ENCODE data around the gene NT5C3A.
A peak's percentile ranks its signal among the peaks of the same experiment; 100 is the strongest.

Gene NT5C3A

DNA sequence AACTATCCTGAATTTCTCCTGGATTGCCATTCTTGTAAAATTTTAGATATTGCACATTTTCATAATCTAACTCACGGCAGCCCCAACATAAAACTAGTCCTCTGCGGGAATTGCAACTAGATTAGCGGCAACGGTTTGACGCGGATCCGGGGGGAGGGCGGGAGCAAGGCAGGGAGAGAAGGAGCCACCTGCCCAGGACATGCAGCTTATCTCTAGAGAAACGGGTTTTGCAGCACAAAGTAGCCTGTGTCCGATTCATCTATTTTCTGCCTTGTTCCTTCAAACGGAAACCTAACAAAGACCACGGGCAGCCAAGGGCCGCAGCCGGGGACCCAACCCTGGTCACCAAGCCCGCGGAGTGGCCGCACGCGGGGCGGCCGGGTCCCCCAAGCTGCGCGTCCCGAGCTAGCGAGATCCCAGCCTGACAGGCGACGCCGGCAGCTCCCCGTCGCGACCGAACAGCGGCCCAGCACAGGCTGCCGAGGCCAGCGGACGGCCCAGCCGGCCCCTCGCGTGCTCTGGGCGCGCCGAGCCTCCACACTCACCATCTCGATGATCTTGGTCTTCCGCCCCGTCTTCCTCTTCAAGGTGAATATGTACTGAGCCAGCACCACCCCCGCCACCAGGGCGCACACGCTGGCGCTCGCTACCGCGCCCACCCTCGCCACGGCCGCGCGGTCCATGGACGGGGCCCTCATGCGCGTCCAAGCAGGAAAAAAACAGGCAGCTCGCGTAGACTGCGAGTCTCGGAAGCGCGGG, at the start of gene NT5C3A:
NT5C3A (minus strand) TSS at position 754 of the 759 bp plus-strand sequence; CDS start at position 683, 71 bp downstream.
- DNase-seq (ENCODE audit: low read depth in 2 of 2): peak; percentile 35 to 39
- no peak for TF ChIP-seq CTCF (IDR thresholded peaks at IDR 0.05; ENCODE audit: low read depth, low read length)

GRCh38 chr7:33111614-33112013, 49.0 kb upstream of the NT5C3A start:
- TF ChIP-seq CTCF (IDR thresholded peaks at IDR 0.05; ENCODE audit: low read depth, low read length): no peak
- DNase-seq (ENCODE audit: low read depth in 2 of 2): no peak
- H3K4me3 ChIP-seq (replicated peaks in 1 of 2; ENCODE audit: low read depth in 2 of 2, low read length in 2 of 2): no peak overlapping the region

More for the DNA sequence above, at the start of gene NT5C3A:
- peak within 1 kb of the TSS; percentile 57 to 85 for H3K4me3 ChIP-seq (replicated peaks in 1 of 2; ENCODE audit: low read depth in 2 of 2, low read length in 2 of 2)

- TF ChIP-seq CTCF (IDR thresholded peaks at IDR 0.05; ENCODE audit: low read depth, low read length): no peak
- peak overlapping the region; percentile 46 to 80 for H3K4me3 ChIP-seq (replicated peaks in 1 of 2; ENCODE audit: low read depth in 2 of 2, low read length in 2 of 2)
- peak in 1 of 2 donors; percentile 36 for DNase-seq (ENCODE audit: low read depth in 2 of 2)
Observed at GRCh38 chr7:33109758-33110238, 47.2 kb upstream of the NT5C3A start.

DNA sequence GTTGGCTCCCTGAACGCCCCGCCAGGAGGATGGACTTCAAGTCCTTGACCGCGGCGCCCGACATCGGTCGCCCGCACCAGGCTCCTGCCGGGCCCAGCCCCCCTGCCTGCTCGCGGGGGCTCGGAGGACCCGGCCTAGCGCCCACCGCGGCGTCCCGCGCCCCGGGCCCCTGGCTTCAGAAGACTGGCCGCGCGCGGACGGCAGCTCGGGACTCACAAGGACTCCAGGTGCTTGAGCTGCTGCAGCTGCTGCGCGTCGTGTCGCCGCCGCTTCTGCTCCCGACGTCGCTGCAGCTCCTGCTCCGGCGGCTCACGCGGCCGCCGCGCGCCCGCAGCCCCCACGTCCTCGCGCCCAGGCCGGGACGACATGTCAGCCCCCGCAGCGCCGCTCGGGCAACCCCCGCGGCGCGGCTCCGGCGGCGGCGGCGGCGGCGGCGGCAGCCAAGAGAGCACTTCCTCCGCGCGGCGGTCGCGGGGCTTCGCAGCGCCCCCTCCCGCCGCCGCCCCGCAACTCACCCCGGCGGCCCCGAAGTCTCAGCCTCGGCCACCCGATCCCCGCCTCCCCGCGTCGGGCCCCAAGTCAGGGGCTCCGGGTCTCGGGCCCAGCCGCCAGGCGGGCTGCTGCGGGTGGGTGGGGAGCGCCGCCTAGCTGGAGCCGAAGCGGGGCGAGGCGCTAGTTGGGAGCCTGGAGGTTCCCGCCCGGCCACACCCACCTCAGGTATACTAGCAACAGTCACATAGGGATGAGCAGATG, 46.6 kb upstream of the NT5C3A start, which contains the start of gene RP9:
RP9 (minus strand) TSS at position 400 of the 753 bp plus-strand sequence; CDS start at position 368, 32 bp downstream.
- no peak for TF ChIP-seq CTCF (IDR thresholded peaks at IDR 0.05; ENCODE audit: low read depth, low read length)
- H3K4me3 ChIP-seq (replicated peaks in 1 of 2; ENCODE audit: low read depth in 2 of 2, low read length in 2 of 2): peak within 1 kb of the TSS; percentile 75 to 80
- peak; percentile 50 to 71 for DNase-seq (ENCODE audit: low read depth in 2 of 2)

DNA sequence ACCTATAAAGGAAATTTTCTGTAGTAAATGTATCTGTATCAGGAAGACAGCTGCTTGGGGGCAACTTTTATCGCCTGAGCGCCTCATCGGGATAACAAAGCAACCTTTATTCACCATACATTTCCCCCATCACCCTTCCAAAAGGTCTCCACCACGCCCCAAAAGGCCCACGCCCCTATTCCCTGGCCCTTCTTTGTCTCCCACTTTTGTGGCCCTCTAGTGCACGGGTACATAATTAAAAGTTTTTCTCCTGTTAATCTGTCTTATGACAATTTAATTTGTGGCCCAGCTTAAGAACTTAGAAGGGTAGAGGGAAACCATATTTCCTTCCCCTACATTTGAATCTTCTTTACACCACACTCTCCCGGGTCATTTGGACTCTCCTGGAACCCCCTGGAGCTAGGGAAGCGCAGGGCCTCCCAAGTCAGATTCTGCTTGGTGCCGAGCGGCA, 46.0 kb upstream of the NT5C3A start:
- TF ChIP-seq CTCF (IDR thresholded peaks at IDR 0.05; ENCODE audit: low read depth, low read length): no peak
- H3K4me3 ChIP-seq (replicated peaks in 1 of 2; ENCODE audit: low read depth in 2 of 2, low read length in 2 of 2): peak overlapping the region; percentile 75 to 80
- peak in 1 of 2 donors; percentile 51 for DNase-seq (ENCODE audit: low read depth in 2 of 2)

GRCh38 chr7:33107136-33108066, 44.8 kb upstream of the NT5C3A start:
- peak overlapping the region; percentile 75 to 80 for H3K4me3 ChIP-seq (replicated peaks in 1 of 2; ENCODE audit: low read depth in 2 of 2, low read length in 2 of 2)
- peak; percentile 64 to 73 for DNase-seq (ENCODE audit: low read depth in 2 of 2)
- peak; percentile 53 for TF ChIP-seq CTCF (IDR thresholded peaks at IDR 0.05; ENCODE audit: low read depth, low read length)
